Measurements from ENCODE around the gene CCDC6.

DNA sequence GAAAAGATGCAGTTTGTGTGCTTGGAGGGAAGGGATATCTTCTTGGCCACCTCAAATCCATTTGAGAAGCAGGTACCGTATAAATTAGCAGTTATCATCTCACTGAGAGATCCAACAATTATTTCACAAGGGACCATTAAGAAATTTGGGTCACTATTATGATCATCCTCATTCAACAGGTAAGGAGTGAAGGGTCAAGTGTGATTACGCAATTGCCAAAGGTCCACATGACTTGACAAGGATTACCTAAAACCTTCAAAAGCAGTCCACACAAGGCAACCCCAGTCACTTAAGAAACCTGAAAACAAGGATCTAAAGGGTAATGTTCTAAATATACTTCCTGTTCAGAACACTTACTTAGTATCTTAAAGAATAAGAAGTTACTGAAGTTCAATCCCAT is 27.4 kb downstream of the CCDC6 start:
- TF ChIP-seq, protein P1, sequence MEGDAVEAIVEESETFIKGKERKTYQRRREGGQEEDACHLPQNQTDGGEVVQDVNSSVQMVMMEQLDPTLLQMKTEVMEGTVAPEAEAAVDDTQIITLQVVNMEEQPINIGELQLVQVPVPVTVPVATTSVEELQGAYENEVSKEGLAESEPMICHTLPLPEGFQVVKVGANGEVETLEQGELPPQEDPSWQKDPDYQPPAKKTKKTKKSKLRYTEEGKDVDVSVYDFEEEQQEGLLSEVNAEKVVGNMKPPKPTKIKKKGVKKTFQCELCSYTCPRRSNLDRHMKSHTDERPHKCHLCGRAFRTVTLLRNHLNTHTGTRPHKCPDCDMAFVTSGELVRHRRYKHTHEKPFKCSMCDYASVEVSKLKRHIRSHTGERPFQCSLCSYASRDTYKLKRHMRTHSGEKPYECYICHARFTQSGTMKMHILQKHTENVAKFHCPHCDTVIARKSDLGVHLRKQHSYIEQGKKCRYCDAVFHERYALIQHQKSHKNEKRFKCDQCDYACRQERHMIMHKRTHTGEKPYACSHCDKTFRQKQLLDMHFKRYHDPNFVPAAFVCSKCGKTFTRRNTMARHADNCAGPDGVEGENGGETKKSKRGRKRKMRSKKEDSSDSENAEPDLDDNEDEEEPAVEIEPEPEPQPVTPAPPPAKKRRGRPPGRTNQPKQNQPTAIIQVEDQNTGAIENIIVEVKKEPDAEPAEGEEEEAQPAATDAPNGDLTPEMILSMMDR (IDR thresholded peaks at IDR 0.05), result no peak
- no peak for TF ChIP-seq POLR2A (IDR thresholded peaks at IDR 0.05)
- no peak for TF ChIP-seq EP300 (IDR thresholded peaks at IDR 0.05)
